ENCODE measurements around the gene CRB3. TPM values are rescaled to one million over a fixed set of nuclear protein-coding genes. Genes with fewer than 3 reads are reported as not detected.

Gene CRB3
- total and polyA plus RNA-seq, 2 experiments from 2014 or later = 11.8 to 44.4 TPM

- Mint-ChIP-seq H3K27me3 (ENCODE audit: insufficient read depth, low read depth, poor library complexity) (peaks cover 10% of the 10 kb centered on the region), H3K4me1 (peaks cover 21% of the 10 kb centered on the region), H3K36me3 (ENCODE audit: low read depth) (peaks cover 88% of the 10 kb centered on the region), H3K27ac (no peak overlapping the region), H3K9me3 (no peaks in the 10 kb centered on the region; the same call in 2 of the 3 replicates), H3K4me3 (no peak overlapping the region)
- no peak for TF ChIP-seq REST (IDR thresholded peaks at IDR 0.05; ENCODE audit: unreplicated experiment)
- TF ChIP-seq STAT1 (IDR thresholded peaks at IDR 0.05; ENCODE audit: unreplicated experiment) = no peak
- no peak for TF ChIP-seq CREB1 (CRISPR knock-in tag; IDR thresholded peaks at IDR 0.05; ENCODE audit: low read depth)
- no peak for TF ChIP-seq ZNF462 (CRISPR knock-in tag; IDR thresholded peaks at IDR 0.05)
- TF ChIP-seq POLR2AphosphoS5 (IDR thresholded peaks at IDR 0.05; ENCODE audit: low read depth) = no peak
- TF ChIP-seq JUNB (IDR thresholded peaks at IDR 0.05; ENCODE audit: unreplicated experiment) = no peak
- H3K4me2 ChIP-seq = no peak overlapping the region
- ATAC-seq (no peak), DNase-seq (ENCODE audit: low spot score) (no peak)
- peaks cover 38% of the 10 kb centered on the region for H3K36me3 ChIP-seq (ENCODE audit: insufficient read depth)
- no peak overlapping the region for H3K27ac ChIP-seq (ENCODE audit: low read depth)
- no peaks in the 10 kb centered on the region for H3K27me3 ChIP-seq (ENCODE audit: insufficient read depth)
- H4K20me1 ChIP-seq (replicated peaks; ENCODE audit: insufficient read depth) = peaks cover 34% of the 10 kb centered on the region
- H3K4me1 ChIP-seq (ENCODE audit: insufficient read depth) = peaks cover 10% of the 10 kb centered on the region
- no peaks in the 10 kb centered on the region for H3K9me2 ChIP-seq (ENCODE audit: insufficient read depth)
- no peak overlapping the region for H2AFZ ChIP-seq
- peaks cover 24% of the 10 kb centered on the region for H3F3A ChIP-seq (replicated peaks; ENCODE audit: low read depth)
- H3K79me2 ChIP-seq (replicated peaks; ENCODE audit: insufficient read depth) = peaks cover 37% of the 10 kb centered on the region
- H3K4me3 ChIP-seq = no peak overlapping the region
Observed at GRCh38 chr19:6416658-6417405, 47.2 kb upstream of the CRB3 start.

All from GM23338 (cell line).